Smooth muscle cell (in vitro differentiated cells): ENCODE results near the gene ZNF827. TPM values are rescaled to one million over a fixed set of nuclear protein-coding genes. Genes with fewer than 3 reads are reported as not detected.

Experiments used
- DNase-seq: peaks from one replicate; lab custom pipeline; 2025; ENCODE audit not compliant: unreplicated experiment; lab: John Stamatoyannopoulos, UW
- H2AFZ ChIP-seq: fragments of 200-600 bp; sonication (generic); 2 replicates; pipeline ENCODE4 v1.6.0; 2016; ENCODE audit warnings: antibody characterized with exemption, low read depth, mild to moderate bottlenecking
- H3F3A ChIP-seq: fragments of 200-600 bp; sonication (generic); 2 replicates; pipeline ENCODE4 v1.6.0; 2017; ENCODE audit warnings: antibody characterized with exemption, low read depth
- H3K27ac ChIP-seq: fragments of 200-600 bp; sonication (generic); 2 replicates; pipeline ENCODE4 v1.5.1; 2016; ENCODE audit warnings: low read depth, mild to moderate bottlenecking
- H3K27me3 ChIP-seq: fragments of 200-600 bp; sonication (generic); 2 replicates; pipeline ENCODE4 v1.6.1; 2016; ENCODE audit warnings: low read depth, mild to moderate bottlenecking
- H3K36me3 ChIP-seq: fragments of 200-600 bp; sonication (generic); 2 replicates; pipeline ENCODE4 v1.5.1; 2016; ENCODE audit warnings: low read depth
- H3K4me1 ChIP-seq: fragments of 200-600 bp; sonication (generic); 2 replicates; pipeline ENCODE4 v1.5.1; 2016; ENCODE audit warnings: low read depth
- H3K4me2 ChIP-seq: fragments of 200-600 bp; sonication (generic); 2 replicates; pipeline ENCODE4 v1.6.0; 2016; ENCODE audit warnings: mild to moderate bottlenecking
- H3K4me3 ChIP-seq: fragments of 200-600 bp; sonication (generic); 2 replicates; pipeline ENCODE4 v1.5.1; 2016; ENCODE audit warnings: mild to moderate bottlenecking
- H3K79me2 ChIP-seq: fragments of 200-600 bp; sonication (generic); 2 replicates; pipeline ENCODE4 v1.6.0; 2016; ENCODE audit warnings: low read depth, mild to moderate bottlenecking
- H3K9ac ChIP-seq: fragments of 200-600 bp; sonication (generic); 2 replicates; pipeline ENCODE4 v1.6.0; 2016; ENCODE audit warnings: low read depth
- H3K9me3 ChIP-seq: fragments of 200-600 bp; sonication (generic); replicated peaks from 2 replicates; pipeline ENCODE4 v1.5.1; 2016; ENCODE audit warnings: low read depth
- H4K20me1 ChIP-seq: fragments of 200-600 bp; sonication (generic); 2 replicates; pipeline ENCODE4 v1.6.0; 2016; ENCODE audit warnings: low read depth
- WGBS: methylation state at CpG from one replicate; pipeline ENCODE4 v1.1.7; 2016; ENCODE audit warnings: low lambda C conversion rate; 5-methylcytosine and 5-hydroxymethylcytosine counted together
- polyA plus RNA-seq: library from polyadenylated mRNA; unstranded; fragments of >200 nt; fragmentation: Nextera tagmentation; extraction: Ambion mirVana; gene quantifications from 2 replicates; pipeline ENCODE4 v1.2.1, GENCODE V29; 2016
- total RNA-seq: library from RNA; depleted of rRNA; stranded (reverse); fragments of >200 nt; gene quantifications from 2 replicates; pipeline ENCODE4 v1.2.3, GENCODE V29; 2014
- TF ChIP-seq, protein P1 (sequence below): fragments of 200-600 bp; sonication (generic); IDR thresholded peaks from 2 replicates; pipeline ENCODE4 v1.5.1; 2017; ENCODE audit warnings: borderline replicate concordance, mild to moderate bottlenecking, antibody characterized with exemption; ENCODE audit not compliant: insufficient read depth, poor library complexity, severe bottlenecking

Gene ZNF827
- total and polyA plus RNA-seq, 2 experiments from 2014 or later, result 6.5 to 12.8 TPM

DNA sequence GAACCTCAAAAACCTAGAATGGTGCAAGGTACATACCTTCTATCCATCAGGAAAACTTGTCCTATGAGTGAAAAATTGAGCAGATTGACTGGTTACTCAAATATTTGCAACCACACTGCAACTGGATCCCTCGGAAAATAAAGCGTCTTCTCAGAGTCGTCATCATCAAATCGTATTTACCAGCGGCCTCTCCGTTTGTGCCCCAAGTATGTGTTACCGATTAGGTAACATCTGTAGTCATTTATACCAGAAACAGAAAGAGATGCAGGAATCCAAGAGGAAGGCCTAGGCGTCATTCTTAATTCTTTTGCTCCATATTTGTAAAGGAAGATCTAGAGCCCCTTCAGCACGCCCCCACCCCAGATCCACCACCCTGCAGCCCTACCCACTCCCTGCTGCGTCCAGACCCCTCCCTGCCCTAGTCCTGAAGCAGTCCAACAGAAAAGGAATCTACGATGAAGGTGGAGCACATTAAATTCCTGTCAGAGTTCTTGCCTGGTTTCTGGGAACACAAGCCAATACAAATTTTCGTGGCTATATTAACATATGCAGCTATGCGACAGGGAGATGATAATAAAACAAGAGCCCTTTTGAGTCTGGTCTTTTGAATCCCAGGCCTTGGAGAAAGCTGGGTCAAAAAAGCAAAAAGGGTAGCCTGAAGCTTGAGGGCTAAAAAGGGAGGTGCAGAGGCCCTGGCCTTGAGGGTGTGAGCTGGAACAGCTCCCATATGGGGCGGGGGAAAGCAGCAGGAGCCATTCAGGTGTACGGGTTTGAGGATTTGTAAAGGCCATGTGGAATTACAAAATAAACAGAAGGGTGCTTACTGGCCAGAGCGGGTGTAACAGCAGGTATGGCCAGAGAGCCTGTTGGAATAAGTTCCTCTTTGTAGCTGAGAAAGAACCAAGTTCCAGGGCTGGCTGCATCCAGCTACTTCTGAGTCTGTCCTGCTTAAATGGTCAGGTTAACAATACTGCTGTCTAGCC lies 77.0 kb downstream of the ZNF827 start:
- Histone ChIP-seq H3K9ac (no peak overlapping the region), H3K4me2 (no peak overlapping the region)

GRCh38 chr4:145860897-145861296 lies 77.7 kb downstream of the ZNF827 start:
- WGBS, result 96% methylated on average over 5 of the region's 5 CpGs
- Histone ChIP-seq H3K27ac (no peak overlapping the region), H3K9ac (no peak overlapping the region), H3K79me2 (no peaks in the 10 kb centered on the region), H3K4me1 (no peaks in the 10 kb centered on the region), H3K4me3 (no peak overlapping the region), H2AFZ (no peak overlapping the region), H3K36me3 (no peaks in the 10 kb centered on the region), H4K20me1 (peaks cover 8% of the 10 kb centered on the region), H3K9me3 (no peaks in the 10 kb centered on the region), H3K4me2 (no peak overlapping the region), H3F3A (no peaks in the 10 kb centered on the region), H3K27me3 (no peaks in the 10 kb centered on the region)
- TF ChIP-seq, protein P1, sequence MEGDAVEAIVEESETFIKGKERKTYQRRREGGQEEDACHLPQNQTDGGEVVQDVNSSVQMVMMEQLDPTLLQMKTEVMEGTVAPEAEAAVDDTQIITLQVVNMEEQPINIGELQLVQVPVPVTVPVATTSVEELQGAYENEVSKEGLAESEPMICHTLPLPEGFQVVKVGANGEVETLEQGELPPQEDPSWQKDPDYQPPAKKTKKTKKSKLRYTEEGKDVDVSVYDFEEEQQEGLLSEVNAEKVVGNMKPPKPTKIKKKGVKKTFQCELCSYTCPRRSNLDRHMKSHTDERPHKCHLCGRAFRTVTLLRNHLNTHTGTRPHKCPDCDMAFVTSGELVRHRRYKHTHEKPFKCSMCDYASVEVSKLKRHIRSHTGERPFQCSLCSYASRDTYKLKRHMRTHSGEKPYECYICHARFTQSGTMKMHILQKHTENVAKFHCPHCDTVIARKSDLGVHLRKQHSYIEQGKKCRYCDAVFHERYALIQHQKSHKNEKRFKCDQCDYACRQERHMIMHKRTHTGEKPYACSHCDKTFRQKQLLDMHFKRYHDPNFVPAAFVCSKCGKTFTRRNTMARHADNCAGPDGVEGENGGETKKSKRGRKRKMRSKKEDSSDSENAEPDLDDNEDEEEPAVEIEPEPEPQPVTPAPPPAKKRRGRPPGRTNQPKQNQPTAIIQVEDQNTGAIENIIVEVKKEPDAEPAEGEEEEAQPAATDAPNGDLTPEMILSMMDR, result no peak
- no peak for DNase-seq

More for the DNA sequence above, 77.0 kb downstream of the ZNF827 start:
- Histone ChIP-seq H3K9me3 (no peaks in the 10 kb centered on the region), H3K27ac (no peak overlapping the region), H2AFZ (no peak overlapping the region), H3K4me1 (no peaks in the 10 kb centered on the region), H3K4me3 (no peak overlapping the region), H3F3A (no peaks in the 10 kb centered on the region), H3K36me3 (no peaks in the 10 kb centered on the region), H4K20me1 (peaks cover 11% of the 10 kb centered on the region), H3K79me2 (no peaks in the 10 kb centered on the region), H3K27me3 (no peaks in the 10 kb centered on the region)
- DNase-seq, result no peak
- 92% methylated on average over 15 of the region's 16 CpGs for WGBS
- TF ChIP-seq, protein P1, result no peak

GRCh38 chr4:145860446-145860845 lies 78.2 kb downstream of the ZNF827 start:
- H3K27ac ChIP-seq, result no peak overlapping the region
- H3K36me3 ChIP-seq, result no peaks in the 10 kb centered on the region
- H3K27me3 ChIP-seq, result no peaks in the 10 kb centered on the region
- WGBS, result 82% methylated on average over 5 of the region's 5 CpGs
- no peak for DNase-seq
- no peak overlapping the region for H3K4me2 ChIP-seq
- TF ChIP-seq, protein P1, result no peak
- H3F3A ChIP-seq, result no peaks in the 10 kb centered on the region
- no peaks in the 10 kb centered on the region for H3K79me2 ChIP-seq
- H3K9me3 ChIP-seq, result no peaks in the 10 kb centered on the region
- peaks cover 4% of the 10 kb centered on the region for H4K20me1 ChIP-seq
- H3K9ac ChIP-seq, result no peak overlapping the region
- H3K4me3 ChIP-seq, result no peak overlapping the region
- no peak overlapping the region for H2AFZ ChIP-seq
- no peaks in the 10 kb centered on the region for H3K4me1 ChIP-seq
